K562 (cell line): Measurements from ENCODE around the gene NADSYN1.

Experiments used
- CTCF ChIP-seq, 3 experiments: IDR thresholded peaks in 2 of 3; conservative IDR thresholded peaks in 1 of 3; 2 replicates each; pipeline ENCODE4 v1.5.1; 2011 to 2012; ENCODE audit warnings: low read length in 3 of 3, mild to moderate bottlenecking in 3 of 3, control low read depth in 2 of 3, improper control_type of control experiment in 1 of 3, inconsistent platforms in 1 of 3, low read depth in 1 of 3, mixed read lengths in 1 of 3, moderate library complexity in 1 of 3; ENCODE audit not compliant: insufficient read depth in 2 of 3
- EP300 ChIP-seq: IDR thresholded peaks from 2 replicates; pipeline ENCODE4 v1.6.1; 2012; ENCODE audit warnings: low read length, improper control_type of control experiment
- ESRRA ChIP-seq: fragments of 450-650 bp; IDR thresholded peaks from 2 replicates; pipeline ENCODE4 v1.6.1; 2014; ENCODE audit warnings: low read depth, mild to moderate bottlenecking, moderate library complexity, borderline replicate concordance
- JUN ChIP-seq, 2 experiments: sonication (generic) in 1 of 2; formaldehyde crosslinking in 1 of 2; IDR thresholded peaks; 2 replicates each; pipeline versions ENCODE4 v1.6.1 to v1.8.0; 2012 to 2022; ENCODE audit warnings: borderline replicate concordance in 2 of 2, mild to moderate bottlenecking in 2 of 2, improper control_type of control experiment in 1 of 2, low read depth in 1 of 2, low read length in 1 of 2, missing genetic modification reagents in 1 of 2
- MXD1 ChIP-seq: fragments of 250-450 bp; sonication (Bioruptor Pico); IDR thresholded peaks from 2 replicates; pipeline ENCODE4 v1.8.0; 2021; ENCODE audit warnings: borderline replicate concordance, mild to moderate bottlenecking, moderate library complexity; ENCODE audit not compliant: poor library complexity, severe bottlenecking
- SMARCA4 ChIP-seq: fragments of 450-650 bp; IDR thresholded peaks from 2 replicates; pipeline ENCODE4 v1.6.1; 2016
- ZNF445 ChIP-seq: fragments of 250-450 bp; sonication (Bioruptor Pico); IDR thresholded peaks from 2 replicates; pipeline ENCODE4 v1.4.0; 2020; ENCODE audit warnings: low read depth, mild to moderate bottlenecking, moderate library complexity

- TF ChIP-seq ZNF445: no peak
- no peak for TF ChIP-seq ESRRA
- TF ChIP-seq EP300: no peak
- no peak for TF ChIP-seq SMARCA4
- TF ChIP-seq CTCF (IDR thresholded peaks at IDR 0.05 in 2 of 3, conservative IDR thresholded peaks at IDR 0.05 in 1 of 3; ENCODE audit: insufficient read depth in 2 of 3, low read depth in 1 of 3, low read length in 3 of 3): no peak
- TF ChIP-seq JUN (IDR thresholded peaks at IDR 0.05; ENCODE audit: borderline replicate concordance, low read depth, low read length): no peak
- no peak for TF ChIP-seq JUN (CRISPR knock-in tag; IDR thresholded peaks at IDR 0.05; ENCODE audit: borderline replicate concordance)
- no peak for TF ChIP-seq MXD1 (CRISPR knock-in tag)
Measured at GRCh38 chr11:71485063-71485399, 32.0 kb downstream of the NADSYN1 start.
